WTC11 (cell line): ENCODE measurements around the gene SLC2A1. TPM values are rescaled to one million over a fixed set of nuclear protein-coding genes. Genes with fewer than 3 reads are reported as not detected.

Experiments used
- ATAC-seq: fragments of 200-7000 bp; cut with Tn5 transposase; 2 replicates; pipeline ENCODE4 v1.10.0; 2021; ENCODE audit warnings: mild to moderate bottlenecking, moderate library complexity
- CTCF ChIA-PET: fragments of 300-600 bp; sonication (Branson Sonifier 250); formaldehyde crosslinking; loops from one replicate; lab custom pipeline; 2021; ENCODE audit warnings: antibody characterized with exemption; lab: Charles Lee
- POLR2A ChIA-PET: fragments of 350-600 bp; sonication (Branson Sonifier 250); formaldehyde crosslinking; loops from one replicate; lab custom pipeline; 2021; ENCODE audit warnings: antibody characterized with exemption; lab: Charles Lee
- DNase-seq: peaks from one replicate; pipeline ENCODE4 v3.0.0; 2021; ENCODE audit warnings: low spot score
- H3K27ac Mint-ChIP-seq: 2 replicates; pipeline ENCODE4 v1.8.0; 2021; ENCODE audit warnings: mixed read lengths
- H3K27me3 Mint-ChIP-seq: 2 replicates; pipeline ENCODE4 v1.8.0; 2021; ENCODE audit warnings: low read depth, mild to moderate bottlenecking, moderate library complexity, mixed read lengths
- H3K36me3 Mint-ChIP-seq: 2 replicates; pipeline ENCODE4 v1.8.0; 2021; ENCODE audit warnings: mixed read lengths
- H3K4me1 Mint-ChIP-seq: 2 replicates; pipeline ENCODE4 v1.8.0; 2022; ENCODE audit warnings: mixed read lengths
- H3K4me3 Mint-ChIP-seq: 2 replicates; pipeline ENCODE4 v1.8.0; 2021; ENCODE audit warnings: mild to moderate bottlenecking, moderate library complexity, mixed read lengths
- H3K9me3 Mint-ChIP-seq: 2 replicates; pipeline ENCODE4 v1.8.0; 2021; ENCODE audit warnings: mixed read lengths
- MYBL2 ChIP-seq: sonication (generic); formaldehyde crosslinking; IDR thresholded peaks from 2 replicates; pipeline ENCODE4 v1.8.1; 2023; ENCODE audit warnings: mild to moderate bottlenecking, moderate library complexity, missing genetic modification reagents
- NFATC4 ChIP-seq: fragments of 250-450 bp; sonication (Bioruptor Pico); IDR thresholded peaks from 2 replicates; pipeline ENCODE4 v1.9.0; 2021; ENCODE audit warnings: mild to moderate bottlenecking
- NFE2L1 ChIP-seq: sonication (generic); formaldehyde crosslinking; IDR thresholded peaks from 2 replicates; pipeline ENCODE4 v1.8.1; 2023; ENCODE audit warnings: missing genetic modification reagents
- NR2C2 ChIP-seq: sonication (generic); formaldehyde crosslinking; IDR thresholded peaks from 2 replicates; pipeline ENCODE4 v1.8.0; 2022; ENCODE audit warnings: mild to moderate bottlenecking, missing genetic modification reagents
- OVOL2 ChIP-seq: fragments of 250-450 bp; sonication (Bioruptor Pico); IDR thresholded peaks from 2 replicates; pipeline ENCODE4 v1.9.0; 2021; ENCODE audit warnings: mild to moderate bottlenecking, borderline replicate concordance
- SOX15 ChIP-seq: fragments of 250-450 bp; sonication (Bioruptor Pico); IDR thresholded peaks from 2 replicates; pipeline ENCODE4 v1.9.0; 2021; ENCODE audit warnings: mild to moderate bottlenecking
- SP1 ChIP-seq: sonication (generic); formaldehyde crosslinking; conservative IDR thresholded peaks from 2 replicates; pipeline ENCODE4 v1.8.1; 2022; ENCODE audit warnings: missing genetic modification reagents
- TEAD4 ChIP-seq: sonication (generic); formaldehyde crosslinking; IDR thresholded peaks from 2 replicates; pipeline ENCODE4 v1.8.0; 2022; ENCODE audit warnings: mild to moderate bottlenecking, missing genetic modification reagents
- TP53 ChIP-seq: sonication (generic); formaldehyde crosslinking; IDR thresholded peaks from 2 replicates; pipeline ENCODE4 v1.8.1; 2023; ENCODE audit warnings: mild to moderate bottlenecking, missing genetic modification reagents
- total RNA-seq: library from RNA; stranded (reverse); gene quantifications from 3 replicates; pipeline ENCODE4 v1.2.3, GENCODE V29; 2021
- TF ChIP-seq, protein P1 (sequence below): fragments of 250-450 bp; sonication (Bioruptor Pico); IDR thresholded peaks from 2 replicates; pipeline ENCODE4 v1.9.0; 2021; ENCODE audit warnings: mild to moderate bottlenecking, borderline replicate concordance
- TF ChIP-seq, protein P2 (sequence below): sonication (generic); formaldehyde crosslinking; IDR thresholded peaks from 2 replicates; pipeline ENCODE4 v1.8.0; 2022; ENCODE audit warnings: mild to moderate bottlenecking, missing genetic modification reagents
- TF ChIP-seq, protein P3 (sequence below): sonication (generic); formaldehyde crosslinking; IDR thresholded peaks from 2 replicates; pipeline ENCODE4 v1.8.1; 2023; ENCODE audit warnings: mild to moderate bottlenecking, moderate library complexity, missing genetic modification reagents
- TF ChIP-seq, protein P4 (sequence below): fragments of 250-450 bp; sonication (Bioruptor Pico); IDR thresholded peaks from 2 replicates; pipeline ENCODE4 v1.9.0; 2021; ENCODE audit warnings: mild to moderate bottlenecking
- TF ChIP-seq, protein P5 (sequence below): sonication (generic); formaldehyde crosslinking; IDR thresholded peaks from 2 replicates; pipeline ENCODE4 v1.8.1; 2023; ENCODE audit warnings: mild to moderate bottlenecking, missing genetic modification reagents, moderate library complexity

The SLC2A1 gene
- total RNA-seq, 1 experiment from 2014 or later: 215 TPM

DNA sequence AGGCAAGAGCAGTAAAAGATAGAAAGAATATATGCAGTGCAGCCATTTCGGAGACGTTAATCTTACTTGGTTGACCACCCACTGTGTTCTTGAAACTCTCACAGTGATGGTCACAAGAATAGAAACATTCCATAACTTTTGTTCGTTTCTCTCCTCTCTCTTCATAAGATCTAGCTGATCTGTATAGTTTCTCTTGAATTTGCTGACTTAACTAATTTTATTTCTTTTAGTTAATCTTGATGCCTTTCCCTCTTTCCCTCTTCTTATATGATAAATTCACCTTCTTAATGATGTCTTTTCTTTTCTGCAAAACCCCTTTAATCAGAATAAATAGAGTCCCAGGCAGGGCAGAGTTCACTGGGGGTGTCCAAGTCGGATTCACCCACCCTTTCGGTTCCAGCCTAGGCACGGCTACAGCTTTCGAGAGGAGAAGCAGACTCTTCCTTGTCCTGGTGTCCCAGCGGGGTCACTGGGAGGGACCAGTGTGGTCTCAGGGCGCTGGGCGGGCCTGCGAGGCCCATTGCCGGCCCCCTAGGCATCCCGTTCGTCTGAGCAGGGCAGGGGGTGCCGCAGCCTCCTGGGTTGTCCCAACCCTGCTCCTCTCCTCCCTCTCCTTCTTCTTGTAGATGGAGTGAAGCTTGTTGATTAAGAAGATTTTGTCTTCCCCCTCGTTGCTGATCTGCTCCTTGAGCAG is 72.5 kb downstream of the SLC2A1 start:
- POLR2A ChIA-PET: no interaction called here

DNA sequence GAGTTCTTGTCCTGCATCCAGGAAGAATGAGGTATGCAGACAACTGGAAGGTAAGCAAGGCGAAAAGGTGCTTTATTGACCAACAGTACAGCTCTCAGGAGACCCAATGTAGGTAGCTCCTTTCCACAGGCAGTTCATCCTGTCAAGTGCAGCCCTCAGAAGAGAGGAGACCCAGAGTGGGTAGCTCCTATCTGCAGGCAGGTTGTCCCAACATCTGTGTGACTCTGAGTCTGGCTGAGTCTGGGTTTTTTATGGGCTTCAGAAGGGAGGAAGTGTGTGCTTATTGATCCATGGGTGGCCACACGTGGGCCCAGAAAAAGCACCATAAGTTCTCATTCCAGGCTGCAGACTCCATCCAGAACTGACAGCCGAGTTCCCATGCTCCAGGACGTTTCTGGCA is 78.3 kb downstream of the SLC2A1 start:
- DNase-seq: no peak
- Mint-ChIP-seq H3K27ac (no peak overlapping the region), H3K36me3 (no peaks in the 10 kb centered on the region), H3K9me3 (no peaks in the 10 kb centered on the region), H3K4me1 (peaks cover 8% of the 10 kb centered on the region), H3K27me3 (peaks cover 9% of the 10 kb centered on the region), H3K4me3 (no peak overlapping the region)
- ChIA-PET POLR2A (interaction anchor here (0.6 kb wide), 1 partner anchor 339 kb away, joined by 6 read pairs; no protein-coding TSS in a partner anchor), CTCF (interaction anchor here (0.7 to 2.1 kb wide), 4 partner anchors 34 to 193 kb away, joined by 3 to 9 read pairs (median 3); partner anchors contain the start of genes ERMAP and ZNF691)
- ATAC-seq: no peak
- TF ChIP-seq SOX15 (CRISPR knock-in tag) (no peak), TEAD4 (CRISPR knock-in tag) (no peak), NFE2L1 (CRISPR knock-in tag) (no peak)
- TF ChIP-seq, protein P1, sequence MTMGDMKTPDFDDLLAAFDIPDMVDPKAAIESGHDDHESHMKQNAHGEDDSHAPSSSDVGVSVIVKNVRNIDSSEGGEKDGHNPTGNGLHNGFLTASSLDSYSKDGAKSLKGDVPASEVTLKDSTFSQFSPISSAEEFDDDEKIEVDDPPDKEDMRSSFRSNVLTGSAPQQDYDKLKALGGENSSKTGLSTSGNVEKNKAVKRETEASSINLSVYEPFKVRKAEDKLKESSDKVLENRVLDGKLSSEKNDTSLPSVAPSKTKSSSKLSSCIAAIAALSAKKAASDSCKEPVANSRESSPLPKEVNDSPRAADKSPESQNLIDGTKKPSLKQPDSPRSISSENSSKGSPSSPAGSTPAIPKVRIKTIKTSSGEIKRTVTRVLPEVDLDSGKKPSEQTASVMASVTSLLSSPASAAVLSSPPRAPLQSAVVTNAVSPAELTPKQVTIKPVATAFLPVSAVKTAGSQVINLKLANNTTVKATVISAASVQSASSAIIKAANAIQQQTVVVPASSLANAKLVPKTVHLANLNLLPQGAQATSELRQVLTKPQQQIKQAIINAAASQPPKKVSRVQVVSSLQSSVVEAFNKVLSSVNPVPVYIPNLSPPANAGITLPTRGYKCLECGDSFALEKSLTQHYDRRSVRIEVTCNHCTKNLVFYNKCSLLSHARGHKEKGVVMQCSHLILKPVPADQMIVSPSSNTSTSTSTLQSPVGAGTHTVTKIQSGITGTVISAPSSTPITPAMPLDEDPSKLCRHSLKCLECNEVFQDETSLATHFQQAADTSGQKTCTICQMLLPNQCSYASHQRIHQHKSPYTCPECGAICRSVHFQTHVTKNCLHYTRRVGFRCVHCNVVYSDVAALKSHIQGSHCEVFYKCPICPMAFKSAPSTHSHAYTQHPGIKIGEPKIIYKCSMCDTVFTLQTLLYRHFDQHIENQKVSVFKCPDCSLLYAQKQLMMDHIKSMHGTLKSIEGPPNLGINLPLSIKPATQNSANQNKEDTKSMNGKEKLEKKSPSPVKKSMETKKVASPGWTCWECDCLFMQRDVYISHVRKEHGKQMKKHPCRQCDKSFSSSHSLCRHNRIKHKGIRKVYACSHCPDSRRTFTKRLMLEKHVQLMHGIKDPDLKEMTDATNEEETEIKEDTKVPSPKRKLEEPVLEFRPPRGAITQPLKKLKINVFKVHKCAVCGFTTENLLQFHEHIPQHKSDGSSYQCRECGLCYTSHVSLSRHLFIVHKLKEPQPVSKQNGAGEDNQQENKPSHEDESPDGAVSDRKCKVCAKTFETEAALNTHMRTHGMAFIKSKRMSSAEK (CRISPR knock-in tag): no peak
- TF ChIP-seq, protein P2, sequence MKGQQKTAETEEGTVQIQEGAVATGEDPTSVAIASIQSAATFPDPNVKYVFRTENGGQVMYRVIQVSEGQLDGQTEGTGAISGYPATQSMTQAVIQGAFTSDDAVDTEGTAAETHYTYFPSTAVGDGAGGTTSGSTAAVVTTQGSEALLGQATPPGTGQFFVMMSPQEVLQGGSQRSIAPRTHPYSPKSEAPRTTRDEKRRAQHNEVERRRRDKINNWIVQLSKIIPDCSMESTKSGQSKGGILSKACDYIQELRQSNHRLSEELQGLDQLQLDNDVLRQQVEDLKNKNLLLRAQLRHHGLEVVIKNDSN (CRISPR knock-in tag): no peak

More for the DNA sequence above, 72.5 kb downstream of the SLC2A1 start:
- peaks cover 2% of the 10 kb centered on the region; the same call in 1 of the 2 replicates for H3K27me3 Mint-ChIP-seq
- no peak for ATAC-seq
- H3K27ac Mint-ChIP-seq: no peak overlapping the region
- CTCF ChIA-PET: no interaction called here
- no peak for DNase-seq
- no peaks in the 10 kb centered on the region for H3K4me1 Mint-ChIP-seq
- no peaks in the 10 kb centered on the region for H3K36me3 Mint-ChIP-seq
- H3K4me3 Mint-ChIP-seq: no peak overlapping the region
- H3K9me3 Mint-ChIP-seq: no peaks in the 10 kb centered on the region
- TF ChIP-seq TP53 (CRISPR knock-in tag) (no peak), NR2C2 (CRISPR knock-in tag) (no peak), SP1 (CRISPR knock-in tag) (no peak), MYBL2 (CRISPR knock-in tag) (no peak), SOX15 (CRISPR knock-in tag) (no peak), NFATC4 (no peak)
- TF ChIP-seq, protein P3, sequence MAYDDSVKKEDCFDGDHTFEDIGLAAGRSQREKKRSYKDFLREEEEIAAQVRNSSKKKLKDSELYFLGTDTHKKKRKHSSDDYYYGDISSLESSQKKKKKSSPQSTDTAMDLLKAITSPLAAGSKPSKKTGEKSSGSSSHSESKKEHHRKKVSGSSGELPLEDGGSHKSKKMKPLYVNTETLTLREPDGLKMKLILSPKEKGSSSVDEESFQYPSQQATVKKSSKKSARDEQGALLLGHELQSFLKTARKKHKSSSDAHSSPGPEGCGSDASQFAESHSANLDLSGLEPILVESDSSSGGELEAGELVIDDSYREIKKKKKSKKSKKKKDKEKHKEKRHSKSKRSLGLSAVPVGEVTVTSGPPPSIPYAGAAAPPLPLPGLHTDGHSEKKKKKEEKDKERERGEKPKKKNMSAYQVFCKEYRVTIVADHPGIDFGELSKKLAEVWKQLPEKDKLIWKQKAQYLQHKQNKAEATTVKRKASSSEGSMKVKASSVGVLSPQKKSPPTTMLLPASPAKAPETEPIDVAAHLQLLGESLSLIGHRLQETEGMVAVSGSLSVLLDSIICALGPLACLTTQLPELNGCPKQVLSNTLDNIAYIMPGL (CRISPR knock-in tag): no peak

DNA sequence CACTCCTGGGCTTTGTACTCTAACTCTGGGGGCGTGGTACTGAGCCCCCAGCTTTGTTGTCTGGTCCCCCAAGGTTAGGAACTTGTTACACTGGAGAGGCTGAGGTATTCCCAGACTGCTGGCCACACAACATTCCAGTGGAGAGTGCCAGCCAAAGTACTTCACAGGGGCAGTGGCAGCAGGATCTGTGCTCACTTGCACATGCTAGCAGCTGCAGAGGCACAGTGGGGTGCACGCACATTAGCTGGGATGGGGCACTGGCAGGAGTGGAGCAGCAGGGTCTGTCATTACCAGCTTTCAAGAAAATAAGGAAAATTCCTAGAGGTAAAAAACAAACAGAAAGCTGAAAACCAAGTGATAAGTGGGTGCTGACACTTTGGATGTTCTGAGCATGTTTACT is 81.3 kb downstream of the SLC2A1 start:
- peaks cover 8% of the 10 kb centered on the region for H3K4me1 Mint-ChIP-seq
- H3K27me3 Mint-ChIP-seq: peaks cover 12% of the 10 kb centered on the region
- no peaks in the 10 kb centered on the region for H3K36me3 Mint-ChIP-seq
- H3K9me3 Mint-ChIP-seq: peaks cover 14% of the 10 kb centered on the region
- no peak overlapping the region for H3K4me3 Mint-ChIP-seq
- ChIA-PET POLR2A (interaction anchor here (1.5 kb wide), 1 partner anchor 197 kb away, joined by 3 read pairs; no protein-coding TSS in a partner anchor), CTCF (interaction anchor here (1.0 to 1.6 kb wide), 3 partner anchors 30 to 196 kb away, joined by 3 to 8 read pairs (median 4); partner anchors contain the start of gene ZNF691)
- ATAC-seq (peak; percentile 50), DNase-seq (peak; percentile 39)
- H3K27ac Mint-ChIP-seq: no peak overlapping the region
- TF ChIP-seq, protein P1 (CRISPR knock-in tag): no peak
- TF ChIP-seq, protein P4, sequence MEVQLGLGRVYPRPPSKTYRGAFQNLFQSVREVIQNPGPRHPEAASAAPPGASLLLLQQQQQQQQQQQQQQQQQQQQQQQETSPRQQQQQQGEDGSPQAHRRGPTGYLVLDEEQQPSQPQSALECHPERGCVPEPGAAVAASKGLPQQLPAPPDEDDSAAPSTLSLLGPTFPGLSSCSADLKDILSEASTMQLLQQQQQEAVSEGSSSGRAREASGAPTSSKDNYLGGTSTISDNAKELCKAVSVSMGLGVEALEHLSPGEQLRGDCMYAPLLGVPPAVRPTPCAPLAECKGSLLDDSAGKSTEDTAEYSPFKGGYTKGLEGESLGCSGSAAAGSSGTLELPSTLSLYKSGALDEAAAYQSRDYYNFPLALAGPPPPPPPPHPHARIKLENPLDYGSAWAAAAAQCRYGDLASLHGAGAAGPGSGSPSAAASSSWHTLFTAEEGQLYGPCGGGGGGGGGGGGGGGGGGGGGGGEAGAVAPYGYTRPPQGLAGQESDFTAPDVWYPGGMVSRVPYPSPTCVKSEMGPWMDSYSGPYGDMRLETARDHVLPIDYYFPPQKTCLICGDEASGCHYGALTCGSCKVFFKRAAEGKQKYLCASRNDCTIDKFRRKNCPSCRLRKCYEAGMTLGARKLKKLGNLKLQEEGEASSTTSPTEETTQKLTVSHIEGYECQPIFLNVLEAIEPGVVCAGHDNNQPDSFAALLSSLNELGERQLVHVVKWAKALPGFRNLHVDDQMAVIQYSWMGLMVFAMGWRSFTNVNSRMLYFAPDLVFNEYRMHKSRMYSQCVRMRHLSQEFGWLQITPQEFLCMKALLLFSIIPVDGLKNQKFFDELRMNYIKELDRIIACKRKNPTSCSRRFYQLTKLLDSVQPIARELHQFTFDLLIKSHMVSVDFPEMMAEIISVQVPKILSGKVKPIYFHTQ: no peak
- TF ChIP-seq NFE2L1 (CRISPR knock-in tag) (no peak), OVOL2 (CRISPR knock-in tag) (no peak), SOX15 (CRISPR knock-in tag) (no peak)
- TF ChIP-seq, protein P5, sequence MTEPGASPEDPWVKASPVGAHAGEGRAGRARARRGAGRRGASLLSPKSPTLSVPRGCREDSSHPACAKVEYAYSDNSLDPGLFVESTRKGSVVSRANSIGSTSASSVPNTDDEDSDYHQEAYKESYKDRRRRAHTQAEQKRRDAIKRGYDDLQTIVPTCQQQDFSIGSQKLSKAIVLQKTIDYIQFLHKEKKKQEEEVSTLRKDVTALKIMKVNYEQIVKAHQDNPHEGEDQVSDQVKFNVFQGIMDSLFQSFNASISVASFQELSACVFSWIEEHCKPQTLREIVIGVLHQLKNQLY (CRISPR knock-in tag): no peak
